Neuronal stem cell (in vitro differentiated cells): Measurements from ENCODE around the gene ABCB6.
"Not testable (repeated sequence)": the region's sequence is repeated elsewhere in the genome, so short reads cannot be mapped to it uniquely, and the experiment has no call there.

Experiments used
- DNase-seq: peaks from one replicate; pipeline ENCODE4 v3.0.0-alpha.2; 2013; ENCODE audit warnings: low spot score
- H2AFZ ChIP-seq: one replicate; pipeline ENCODE4 v1.6.1; 2013; ENCODE audit warnings: mild to moderate bottlenecking, low read length, inconsistent platforms
- H2AK5ac ChIP-seq: 2 replicates; pipeline ENCODE4 v1.6.1; 2013; ENCODE audit warnings: low read depth, mild to moderate bottlenecking, inconsistent platforms, low read length, moderate library complexity, mixed read lengths
- H2BK120ac ChIP-seq: 2 replicates; pipeline ENCODE4 v1.6.1; 2013; ENCODE audit warnings: low read depth, mild to moderate bottlenecking, inconsistent platforms, low read length, moderate library complexity, mixed read lengths
- H2BK12ac ChIP-seq: one replicate; pipeline ENCODE4 v1.6.1; 2013; ENCODE audit warnings: low read length, inconsistent platforms
- H2BK15ac ChIP-seq: 2 replicates; pipeline ENCODE4 v1.6.1; 2013; ENCODE audit warnings: mild to moderate bottlenecking, low read length, inconsistent platforms, mixed read lengths
- H2BK5ac ChIP-seq: one replicate; pipeline ENCODE4 v1.6.1; 2013; ENCODE audit warnings: inconsistent platforms, mild to moderate bottlenecking, low read length, moderate library complexity
- H3K14ac ChIP-seq: one replicate; pipeline ENCODE4 v1.6.1; 2013; ENCODE audit warnings: low read length, inconsistent platforms
- H3K18ac ChIP-seq: 2 replicates; pipeline ENCODE4 v1.6.1; 2013; ENCODE audit warnings: low read length, inconsistent platforms
- H3K23ac ChIP-seq: 2 replicates; pipeline ENCODE4 v1.6.1; 2013; ENCODE audit warnings: low read depth, mild to moderate bottlenecking, mixed read lengths, low read length, inconsistent platforms; ENCODE audit not compliant: poor library complexity
- H3K27ac ChIP-seq: replicated peaks from 3 replicates; pipeline ENCODE4 v1.5.1; 2013; ENCODE audit warnings: low read length, inconsistent platforms
- H3K27me3 ChIP-seq, 3 experiments: 2 replicates each; pipeline ENCODE4 v1.6.1; 2013; ENCODE audit warnings: low read length in 3 of 3, mild to moderate bottlenecking in 2 of 3, inconsistent platforms in 1 of 3, low read depth in 1 of 3, mixed read lengths in 1 of 3, moderate library complexity in 1 of 3; ENCODE audit not compliant: control insufficient read depth in 3 of 3, insufficient read depth in 3 of 3
- H3K36me3 ChIP-seq, 2 donors: replicated peaks in 1 of 2; 2 replicates each; pipeline ENCODE4 v1.6.1; 2013; ENCODE audit warnings: low read length in 2 of 2; ENCODE audit not compliant: control insufficient read depth in 2 of 2, insufficient read depth in 2 of 2
- H3K4ac ChIP-seq: 2 replicates; pipeline ENCODE4 v1.6.1; 2013; ENCODE audit warnings: inconsistent platforms, mild to moderate bottlenecking, low read length, moderate library complexity
- H3K4me1 ChIP-seq, 2 donors: 1 replicate in 1 of 2; 2 replicates in 1 of 2; pipeline ENCODE4 v1.6.1; 2013; ENCODE audit warnings: low read length in 2 of 2, low read depth in 1 of 2; ENCODE audit not compliant: control insufficient read depth in 2 of 2, insufficient read depth in 1 of 2
- H3K4me2 ChIP-seq: one replicate; pipeline ENCODE4 v1.6.1; 2013; ENCODE audit warnings: mild to moderate bottlenecking, low read length, inconsistent platforms; ENCODE audit not compliant: insufficient read depth, poor library complexity, severe bottlenecking
- H3K4me3 ChIP-seq, 2 donors: 2 replicates each; pipeline ENCODE4 v1.5.1; 2013; ENCODE audit warnings: low read length in 2 of 2, mild to moderate bottlenecking in 2 of 2, inconsistent platforms in 1 of 2, moderate library complexity in 1 of 2
- H3K79me1 ChIP-seq: one replicate; pipeline ENCODE4 v1.6.1; 2013; ENCODE audit warnings: low read depth, mild to moderate bottlenecking, inconsistent platforms, low read length, moderate library complexity
- H3K9ac ChIP-seq: one replicate; pipeline ENCODE4 v1.6.1; 2013; ENCODE audit warnings: mild to moderate bottlenecking, low read depth, low read length, inconsistent platforms; ENCODE audit not compliant: poor library complexity
- H3K9me3 ChIP-seq, 2 donors: replicated peaks in 1 of 2; 2 replicates each; pipeline versions ENCODE3 to v1.6.1; 2013; ENCODE audit warnings: low read length in 2 of 2, mild to moderate bottlenecking in 2 of 2, inconsistent platforms in 1 of 2, low read depth in 1 of 2, mixed read lengths in 1 of 2, moderate library complexity in 1 of 2; ENCODE audit not compliant: control insufficient read depth in 2 of 2, insufficient read depth in 1 of 2
- H4K8ac ChIP-seq: one replicate; pipeline ENCODE4 v1.6.1; 2013; ENCODE audit warnings: low read depth, mild to moderate bottlenecking, inconsistent platforms, low read length, moderate library complexity
- H4K91ac ChIP-seq: one replicate; pipeline ENCODE4 v1.6.1; 2013; ENCODE audit warnings: low read length, low read depth, mild to moderate bottlenecking, inconsistent platforms; ENCODE audit not compliant: poor library complexity
- WGBS, 2 donors: extraction: QIAGEN DNeasy Blood & Tissue Kit; methylation state at CpG; one replicate each; pipeline ENCODE4 v1.1.7; 2013; ENCODE audit warnings: missing lambda C conversion rate in 2 of 2, mixed read lengths in 1 of 2; ENCODE audit not compliant: insufficient read length in 2 of 2, insufficient replicate concordance in 1 of 2; ENCODE audit errors: extremely low coverage in 2 of 2; 5-methylcytosine and 5-hydroxymethylcytosine counted together

The ABCB6 gene

GRCh38 chr2:219204425-219205164 is 14.2 kb downstream of the ABCB6 start:
- Histone ChIP-seq H3K4me3 (no peak overlapping the region), H2BK12ac (no peak overlapping the region), H3K79me1 (no peaks in the 10 kb centered on the region), H3K4me2 (no peak overlapping the region), H3K27me3 (no peaks in the 10 kb centered on the region), H3K4me1 (peaks cover 7 to 8% of the 10 kb centered on the region in 2 donors), H4K91ac (no peak overlapping the region), H2AK5ac (no peak overlapping the region), H3K18ac (no peak overlapping the region), H3K27ac (no peak overlapping the region), H4K8ac (no peak overlapping the region), H3K14ac (no peak overlapping the region), H2BK15ac (no peak overlapping the region), H3K9ac (no peak overlapping the region), H2AFZ (no peak overlapping the region), H2BK5ac (no peak overlapping the region), H3K36me3 (peaks cover 14 to 18% of the 10 kb centered on the region in 2 donors), H3K4ac (no peak overlapping the region), H2BK120ac (no peak overlapping the region), H3K23ac (no peak overlapping the region), H3K9me3 (peaks cover 0 to 2% of the 10 kb centered on the region in 2 donors)
- DNase-seq: no peak
- WGBS, 2 donors: no CpG with 5 or more reads among the region's 7 CpGs

GRCh38 chr2:219201331-219201730 is 17.4 kb downstream of the ABCB6 start:
- H3K27ac ChIP-seq, H3K14ac ChIP-seq, H4K8ac ChIP-seq, H3K36me3 ChIP-seq, H3K27me3 ChIP-seq, H2BK15ac ChIP-seq, H2BK5ac ChIP-seq, H2AK5ac ChIP-seq, H2BK120ac ChIP-seq, DNase-seq, H3K79me1 ChIP-seq, H3K9ac ChIP-seq, H2BK12ac ChIP-seq, H3K4me1 ChIP-seq, H2AFZ ChIP-seq, H3K4ac ChIP-seq, H4K91ac ChIP-seq, H3K4me2 ChIP-seq, H3K23ac ChIP-seq, H3K18ac ChIP-seq, H3K9me3 ChIP-seq, H3K4me3 ChIP-seq: not testable (repeated sequence)
- no CpG with 5 or more reads among the region's 21 CpGs for WGBS, 2 donors

DNA sequence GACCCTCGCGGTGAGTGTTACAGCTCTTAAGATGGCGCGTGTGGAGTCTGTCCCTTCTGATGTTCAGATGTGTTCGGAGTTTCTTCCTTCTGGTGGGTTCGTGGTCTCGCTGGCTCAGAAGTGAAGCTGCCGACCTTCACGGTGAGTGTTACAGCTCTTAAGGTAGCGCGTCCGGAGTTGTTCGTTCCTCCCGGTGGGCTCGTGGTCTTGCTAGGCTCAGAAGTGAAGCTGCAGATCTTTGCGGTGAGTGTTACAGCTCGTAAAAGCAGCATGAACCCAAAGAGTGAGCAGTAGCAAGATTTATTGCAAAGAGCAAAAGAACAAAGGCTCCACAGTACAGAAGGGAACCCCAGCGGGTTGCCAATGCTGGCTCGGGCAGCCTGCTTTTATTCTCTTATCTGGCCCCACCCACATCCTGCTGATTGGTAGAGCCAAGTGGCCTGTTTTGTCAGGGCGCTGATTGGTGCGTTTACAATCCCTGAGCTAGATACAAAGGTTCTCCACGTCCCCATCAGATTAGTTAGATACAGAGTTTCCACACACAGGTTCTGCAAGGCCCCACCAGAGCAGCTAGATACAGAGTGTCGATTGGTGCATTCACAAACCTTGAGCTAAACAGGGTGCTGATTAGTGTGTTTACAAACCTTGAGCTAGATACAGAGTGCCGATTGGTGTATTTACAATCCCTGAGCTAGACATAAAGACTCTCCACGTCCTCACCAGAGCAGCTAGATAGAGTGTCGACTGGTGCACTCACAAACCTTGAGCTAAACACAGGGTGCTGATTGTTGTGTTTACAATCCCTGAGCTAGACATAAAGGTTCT is 18.0 kb downstream of the ABCB6 start:
- H3K9me3 ChIP-seq, H3K4me2 ChIP-seq, DNase-seq, H3K4me1 ChIP-seq, H3K36me3 ChIP-seq, H3K27me3 ChIP-seq, H3K4me3 ChIP-seq, H3K14ac ChIP-seq, H3K23ac ChIP-seq, H3K4ac ChIP-seq, H2BK15ac ChIP-seq, H2AK5ac ChIP-seq, H3K18ac ChIP-seq, H4K91ac ChIP-seq, H2BK12ac ChIP-seq, H3K79me1 ChIP-seq, H2BK5ac ChIP-seq, H3K9ac ChIP-seq, H4K8ac ChIP-seq, H2BK120ac ChIP-seq, H3K27ac ChIP-seq: not testable (repeated sequence)
- H2AFZ ChIP-seq: peak overlapping the region; percentile 74
- WGBS, 2 donors: no CpG with 5 or more reads among the region's 26 CpGs

DNA sequence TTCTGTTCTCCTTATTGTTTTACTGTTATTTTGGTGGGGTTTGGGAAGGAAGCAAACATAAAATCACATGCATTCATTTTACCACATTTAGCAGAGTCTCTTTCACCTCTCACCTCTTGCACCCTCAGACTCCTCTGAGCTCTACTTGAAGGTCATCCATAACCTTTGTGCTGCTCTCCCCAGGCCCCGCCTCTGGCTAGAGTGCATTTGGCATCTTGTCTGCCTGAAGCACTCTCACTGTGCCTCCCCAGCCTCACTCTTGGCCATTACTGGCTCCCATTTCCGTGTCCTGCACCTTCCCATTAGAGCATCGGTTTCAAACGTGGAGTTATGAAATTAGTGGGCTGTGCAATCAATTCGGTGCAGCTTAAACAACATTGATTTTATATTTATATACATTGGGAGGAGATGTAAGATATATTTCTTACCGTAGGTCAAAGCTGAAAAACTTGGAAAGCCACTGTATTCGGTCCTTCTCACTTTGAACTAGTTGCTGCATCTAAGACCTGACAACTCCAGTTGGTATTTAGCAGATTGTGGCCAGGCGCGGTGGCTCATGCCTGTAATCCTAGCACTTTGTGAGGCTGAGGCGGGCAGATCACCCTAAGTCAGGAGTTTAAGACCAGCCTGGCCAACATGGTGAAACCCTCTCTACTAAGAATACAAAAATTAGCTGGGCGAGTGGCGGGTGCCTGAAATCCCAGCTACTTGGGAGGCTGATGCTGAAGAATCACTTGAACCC is 19.1 kb downstream of the ABCB6 start:
- Histone ChIP-seq H2BK12ac (no peak overlapping the region), H3K79me1 (no peaks in the 10 kb centered on the region), H3K9me3 (no peaks in the 10 kb centered on the region), H3K4me3 (no peak overlapping the region), H3K27ac (no peak overlapping the region), H3K27me3 (peaks cover 0 to 2% (median 0%) of the 10 kb centered on the region in 3 experiments), H3K4me1 (peaks cover 0 to 2% of the 10 kb centered on the region in 2 donors), H2AFZ (peak overlapping the region; percentile 47), H2BK120ac (no peak overlapping the region), H3K9ac (no peak overlapping the region), H3K4ac (no peak overlapping the region), H4K8ac (no peak overlapping the region), H3K4me2 (no peak overlapping the region), H3K23ac (no peak overlapping the region), H3K18ac (no peak overlapping the region), H2AK5ac (no peak overlapping the region), H2BK5ac (no peak overlapping the region), H2BK15ac (no peak overlapping the region), H4K91ac (no peak overlapping the region), H3K36me3 (no peaks in the 10 kb centered on the region), H3K14ac (no peak overlapping the region)
- no CpG with 5 or more reads among the region's 12 CpGs for WGBS, 2 donors
- DNase-seq: no peak
